GM12865 (cell line): Measurements from ENCODE around the gene DNAH2.

Source experiments
- DNase-seq: peaks from one replicate; pipeline ENCODE4 v3.0.0; 2010; ENCODE audit warnings: low read depth
- H3K4me3 ChIP-seq: 2 replicates; pipeline ENCODE4 v1.5.1; 2011; ENCODE audit warnings: mild to moderate bottlenecking, low read depth, low read length, control low read depth
- TF ChIP-seq, protein P1 (sequence below): IDR thresholded peaks from 2 replicates; pipeline ENCODE4 v1.5.1; 2011; ENCODE audit warnings: low read length, control low read depth, low read depth, inconsistent platforms; ENCODE audit not compliant: insufficient read depth; ENCODE audit errors: missing control alignments

The DNAH2 gene

DNA sequence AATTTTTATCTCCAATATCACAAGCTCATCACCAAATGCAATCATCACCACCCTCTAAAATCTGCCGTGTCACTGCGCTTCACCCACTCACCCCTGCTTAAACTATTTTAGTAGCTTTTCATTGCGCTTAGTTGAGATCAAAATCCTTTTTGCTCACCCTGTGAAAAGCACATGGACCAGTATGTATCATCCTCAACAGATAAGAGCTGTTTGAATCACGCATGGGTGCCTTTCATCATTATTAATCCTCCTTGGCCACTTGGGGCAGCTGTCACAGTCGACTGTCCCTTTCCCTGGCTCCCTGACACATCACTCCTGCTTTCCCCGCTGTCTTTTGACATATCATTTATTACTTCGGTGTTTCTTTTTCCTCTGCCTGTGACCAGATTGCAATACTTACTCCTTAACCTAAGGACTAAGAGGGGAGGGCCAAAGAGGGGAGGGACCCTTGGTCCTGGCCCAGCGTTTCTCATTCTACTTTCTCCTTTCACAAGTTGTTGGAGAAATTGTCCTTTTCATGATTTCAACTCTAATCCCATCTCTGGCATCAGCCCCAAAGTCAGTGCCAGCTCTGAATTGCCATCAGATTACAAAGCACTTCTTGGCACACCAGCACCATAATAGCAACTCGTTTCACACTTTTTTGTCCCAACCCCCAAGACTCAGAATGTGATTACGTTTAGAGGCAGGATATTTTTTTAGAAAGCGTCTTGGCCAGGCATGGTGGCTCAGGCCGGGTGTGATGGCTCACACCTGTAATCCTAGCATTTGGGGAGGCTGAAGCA, 107.9 kb downstream of the DNAH2 start:
- DNase-seq: no peak
- H3K4me3 ChIP-seq: no peak overlapping the region
- TF ChIP-seq, protein P1, sequence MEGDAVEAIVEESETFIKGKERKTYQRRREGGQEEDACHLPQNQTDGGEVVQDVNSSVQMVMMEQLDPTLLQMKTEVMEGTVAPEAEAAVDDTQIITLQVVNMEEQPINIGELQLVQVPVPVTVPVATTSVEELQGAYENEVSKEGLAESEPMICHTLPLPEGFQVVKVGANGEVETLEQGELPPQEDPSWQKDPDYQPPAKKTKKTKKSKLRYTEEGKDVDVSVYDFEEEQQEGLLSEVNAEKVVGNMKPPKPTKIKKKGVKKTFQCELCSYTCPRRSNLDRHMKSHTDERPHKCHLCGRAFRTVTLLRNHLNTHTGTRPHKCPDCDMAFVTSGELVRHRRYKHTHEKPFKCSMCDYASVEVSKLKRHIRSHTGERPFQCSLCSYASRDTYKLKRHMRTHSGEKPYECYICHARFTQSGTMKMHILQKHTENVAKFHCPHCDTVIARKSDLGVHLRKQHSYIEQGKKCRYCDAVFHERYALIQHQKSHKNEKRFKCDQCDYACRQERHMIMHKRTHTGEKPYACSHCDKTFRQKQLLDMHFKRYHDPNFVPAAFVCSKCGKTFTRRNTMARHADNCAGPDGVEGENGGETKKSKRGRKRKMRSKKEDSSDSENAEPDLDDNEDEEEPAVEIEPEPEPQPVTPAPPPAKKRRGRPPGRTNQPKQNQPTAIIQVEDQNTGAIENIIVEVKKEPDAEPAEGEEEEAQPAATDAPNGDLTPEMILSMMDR: no peak

DNA sequence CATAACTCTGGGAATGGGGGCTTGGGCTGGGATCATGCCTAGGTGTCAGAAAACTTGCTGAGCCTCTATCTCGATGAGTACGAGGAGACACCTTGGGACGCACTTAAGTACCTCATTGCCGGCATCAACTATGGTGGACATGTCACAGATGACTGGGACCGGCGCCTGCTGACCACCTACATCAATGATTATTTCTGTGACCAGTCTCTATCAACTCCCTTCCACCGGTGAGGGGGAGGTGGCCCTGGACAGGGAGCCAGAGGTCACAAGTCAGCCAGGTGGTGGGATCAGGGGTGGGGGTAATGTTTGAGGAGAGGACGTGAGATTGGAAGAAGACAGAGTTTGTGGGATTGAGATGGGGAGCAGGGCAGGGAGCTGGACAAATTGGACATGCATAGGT, 113.1 kb downstream of the DNAH2 start:
- H3K4me3 ChIP-seq: no peak overlapping the region
- TF ChIP-seq, protein P1: no peak
- no peak for DNase-seq

GRCh38 chr17:7831233-7831632, 113.7 kb downstream of the DNAH2 start:
- no peak for DNase-seq
- TF ChIP-seq, protein P1: no peak
- H3K4me3 ChIP-seq: no peak overlapping the region

- H3K4me3 ChIP-seq: no peak overlapping the region
- TF ChIP-seq, protein P1: no peak
- no peak for DNase-seq
Observed at GRCh38 chr17:7832431-7832830, 114.9 kb downstream of the DNAH2 start.

DNA sequence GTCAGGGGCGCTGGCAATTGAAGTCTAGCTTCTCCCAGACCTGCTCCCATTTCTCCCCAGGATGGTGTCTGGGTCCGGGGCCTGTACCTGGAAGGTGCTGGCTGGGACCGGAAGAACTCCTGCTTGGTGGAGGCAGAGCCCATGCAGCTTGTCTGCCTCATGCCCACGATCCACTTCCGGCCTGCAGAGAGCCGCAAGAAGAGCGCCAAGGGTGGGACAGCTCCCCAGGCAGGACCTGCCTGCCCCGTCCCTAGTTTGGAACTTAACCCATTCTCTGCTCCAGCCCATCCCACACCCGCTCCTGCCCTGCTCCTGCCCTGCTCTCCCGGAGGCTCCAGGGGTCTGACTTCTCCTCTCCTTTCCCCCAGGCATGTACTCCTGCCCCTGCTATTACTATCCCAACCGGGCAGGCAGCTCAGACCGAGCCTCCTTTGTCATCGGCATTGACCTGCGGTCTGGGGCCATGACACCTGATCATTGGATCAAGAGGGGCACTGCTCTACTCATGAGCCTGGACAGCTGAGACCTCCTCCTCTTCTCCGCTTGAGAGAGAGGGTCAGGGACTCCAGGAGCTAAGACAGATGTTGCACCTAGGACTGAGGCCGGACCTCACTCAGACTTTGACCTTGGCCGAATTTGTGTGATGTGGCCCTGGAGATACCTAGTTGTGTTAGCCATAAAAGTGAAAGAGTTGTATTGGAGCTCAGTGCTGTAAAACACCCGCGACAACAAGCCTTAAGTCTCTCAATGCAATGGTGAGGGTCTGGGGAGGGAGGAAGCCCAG, 115.7 kb downstream of the DNAH2 start:
- no peak for DNase-seq
- peak overlapping the region; percentile 80 for H3K4me3 ChIP-seq
- TF ChIP-seq, protein P1: no peak

- TF ChIP-seq, protein P1: no peak
- H3K4me3 ChIP-seq: peak within 1 kb of the TSS; percentile 80
- peak; percentile 89 for DNase-seq
Observed at GRCh38 chr17:7833795-7834541, 116.4 kb downstream of the DNAH2 start, which contains the start of gene KDM6B. KDM6B (plus strand) TSS chr17:7834217; CDS start chr17:7845555, 11,338 bp downstream.
